Neural crest cell (in vitro differentiated cells): ENCODE data around the gene ACY1. TPM values are rescaled to one million over a fixed set of nuclear protein-coding genes. Genes with fewer than 3 reads are reported as not detected.

Experiments
- DNase-seq: peaks from one replicate; pipeline ENCODE4 v3.0.0; 2021; ENCODE audit warnings: low read depth, mixed read lengths, low spot score
- H3K27ac Mint-ChIP-seq: one replicate; pipeline ENCODE4 v1.8.0; 2021; ENCODE audit warnings: mild to moderate bottlenecking, mixed read lengths; ENCODE audit not compliant: unreplicated experiment
- H3K27me3 Mint-ChIP-seq: 2 replicates; pipeline ENCODE4 v1.8.0; 2021; ENCODE audit warnings: low read depth, mild to moderate bottlenecking, mixed read lengths
- H3K36me3 Mint-ChIP-seq: 2 replicates; pipeline ENCODE4 v1.8.0; 2021; ENCODE audit warnings: low read depth, mild to moderate bottlenecking, mixed read lengths
- H3K4me1 Mint-ChIP-seq: 2 replicates; pipeline ENCODE4 v1.8.0; 2021; ENCODE audit warnings: mixed read lengths
- H3K4me3 Mint-ChIP-seq: one replicate; pipeline ENCODE4 v1.8.0; 2021; ENCODE audit warnings: mild to moderate bottlenecking, mixed read lengths
- H3K9me3 Mint-ChIP-seq: 2 replicates; pipeline ENCODE4 v1.8.0; 2021; ENCODE audit warnings: mixed read lengths
- CTCF ChIP-seq: fragments of 200-600 bp; sonication (generic); conservative IDR thresholded peaks from 2 replicates; pipeline ENCODE4 v1.5.0; 2021; ENCODE audit warnings: antibody characterized with exemption, mild to moderate bottlenecking
- total RNA-seq: library from RNA; stranded (reverse); gene quantifications from 2 replicates; pipeline ENCODE4 v1.2.1, GENCODE V29; 2021

The ACY1 gene
- total RNA-seq, 1 donor from 2014 or later, result 32.5 TPM

- no peak for TF ChIP-seq CTCF
- H3K9me3 Mint-ChIP-seq, result no peaks in the 10 kb centered on the region
- no peak for DNase-seq
- H3K27ac Mint-ChIP-seq, result no peak overlapping the region
- no peaks in the 10 kb centered on the region for H3K27me3 Mint-ChIP-seq
- no peak overlapping the region for H3K4me3 Mint-ChIP-seq
- H3K4me1 Mint-ChIP-seq, result peaks cover 22% of the 10 kb centered on the region
- no peaks in the 10 kb centered on the region for H3K36me3 Mint-ChIP-seq
Measured at GRCh38 chr3:51937014-51937413, 46.3 kb upstream of the ACY1 start.

- Mint-ChIP-seq H3K36me3 (no peaks in the 10 kb centered on the region), H3K4me3 (peak overlapping the region; percentile 55), H3K9me3 (no peaks in the 10 kb centered on the region), H3K4me1 (peaks cover 28% of the 10 kb centered on the region), H3K27me3 (no peaks in the 10 kb centered on the region), H3K27ac (no peak overlapping the region)
- no peak for DNase-seq
- TF ChIP-seq CTCF, result no peak
Measured at GRCh38 chr3:51937611-51938450, 45.5 kb upstream of the ACY1 start.

GRCh38 chr3:51938780-51939425, 44.4 kb upstream of the ACY1 start:
- DNase-seq, result no peak
- Mint-ChIP-seq H3K36me3 (no peaks in the 10 kb centered on the region), H3K9me3 (no peaks in the 10 kb centered on the region), H3K4me3 (peak overlapping the region; percentile 95), H3K4me1 (peaks cover 28% of the 10 kb centered on the region), H3K27ac (no peak overlapping the region), H3K27me3 (no peaks in the 10 kb centered on the region)
- TF ChIP-seq CTCF, result no peak

- Mint-ChIP-seq H3K27me3 (no peaks in the 10 kb centered on the region), H3K9me3 (no peaks in the 10 kb centered on the region), H3K36me3 (no peaks in the 10 kb centered on the region), H3K27ac (peak overlapping the region; percentile 63), H3K4me1 (peaks cover 28% of the 10 kb centered on the region), H3K4me3 (peak overlapping the region; percentile 95)
- no peak for DNase-seq
- no peak for TF ChIP-seq CTCF
Measured at GRCh38 chr3:51940648-51941462, 42.5 kb upstream of the ACY1 start.

- no peak for DNase-seq
- Mint-ChIP-seq H3K4me3 (peak overlapping the region; percentile 95), H3K4me1 (peaks cover 28% of the 10 kb centered on the region), H3K36me3 (no peaks in the 10 kb centered on the region), H3K27me3 (no peaks in the 10 kb centered on the region), H3K9me3 (no peaks in the 10 kb centered on the region), H3K27ac (peak overlapping the region; percentile 63)
- no peak for TF ChIP-seq CTCF
Measured at GRCh38 chr3:51941463-51941797, 41.9 kb upstream of the ACY1 start.
